DND-41 (cell line): ENCODE measurements around the gene ZNF23.

Source experiments
- EZH2 ChIP-seq: IDR thresholded peaks from 3 replicates; pipeline ENCODE4 v1.6.1; 2012; ENCODE audit warnings: borderline replicate concordance, low read depth, mild to moderate bottlenecking, moderate library complexity, low read length, inconsistent platforms; ENCODE audit not compliant: severe bottlenecking
- TF ChIP-seq, protein P1 (sequence below): IDR thresholded peaks from 2 replicates; pipeline ENCODE4 v1.5.1; 2012; ENCODE audit warnings: borderline replicate concordance, low read length, moderate library complexity, mild to moderate bottlenecking; ENCODE audit not compliant: poor library complexity, severe bottlenecking; ENCODE audit errors: extremely low read depth

DNA sequence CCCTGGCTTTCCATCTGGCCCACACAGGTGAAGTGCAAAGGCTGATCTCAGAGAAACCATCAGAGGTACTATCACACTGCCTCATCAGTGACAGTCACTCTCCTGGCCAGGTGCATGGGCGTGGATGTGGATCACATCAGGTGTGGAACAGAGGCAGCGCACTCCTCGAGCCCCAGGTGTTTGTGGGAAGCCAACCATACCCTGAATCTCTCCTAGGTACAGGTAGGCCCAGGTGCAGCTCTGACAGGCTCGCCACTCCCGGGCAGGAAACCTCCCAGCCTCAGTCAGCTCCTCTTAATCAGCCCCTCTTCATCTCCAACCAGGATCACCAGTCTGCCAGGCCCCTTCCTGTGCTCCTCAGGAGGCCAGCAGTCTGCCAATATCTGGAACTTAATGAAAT, 51.9 kb downstream of the ZNF23 start:
- TF ChIP-seq, protein P1, sequence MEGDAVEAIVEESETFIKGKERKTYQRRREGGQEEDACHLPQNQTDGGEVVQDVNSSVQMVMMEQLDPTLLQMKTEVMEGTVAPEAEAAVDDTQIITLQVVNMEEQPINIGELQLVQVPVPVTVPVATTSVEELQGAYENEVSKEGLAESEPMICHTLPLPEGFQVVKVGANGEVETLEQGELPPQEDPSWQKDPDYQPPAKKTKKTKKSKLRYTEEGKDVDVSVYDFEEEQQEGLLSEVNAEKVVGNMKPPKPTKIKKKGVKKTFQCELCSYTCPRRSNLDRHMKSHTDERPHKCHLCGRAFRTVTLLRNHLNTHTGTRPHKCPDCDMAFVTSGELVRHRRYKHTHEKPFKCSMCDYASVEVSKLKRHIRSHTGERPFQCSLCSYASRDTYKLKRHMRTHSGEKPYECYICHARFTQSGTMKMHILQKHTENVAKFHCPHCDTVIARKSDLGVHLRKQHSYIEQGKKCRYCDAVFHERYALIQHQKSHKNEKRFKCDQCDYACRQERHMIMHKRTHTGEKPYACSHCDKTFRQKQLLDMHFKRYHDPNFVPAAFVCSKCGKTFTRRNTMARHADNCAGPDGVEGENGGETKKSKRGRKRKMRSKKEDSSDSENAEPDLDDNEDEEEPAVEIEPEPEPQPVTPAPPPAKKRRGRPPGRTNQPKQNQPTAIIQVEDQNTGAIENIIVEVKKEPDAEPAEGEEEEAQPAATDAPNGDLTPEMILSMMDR = no peak
- TF ChIP-seq EZH2 = no peak
